ENCODE data around the gene NR3C1.

- TF ChIP-seq CTCF (IDR thresholded peaks at IDR 0.05; ENCODE audit: low read depth, low read length, poor library complexity, severe bottlenecking) = no peak
- no peak for TF ChIP-seq EZH2phosphoT487 (IDR thresholded peaks at IDR 0.05; ENCODE audit: borderline replicate concordance, low read length)
These were observed 39.4 kb downstream of the NR3C1 start for GRCh38 chr5:143364061-143364460.
